ENCODE results near the gene ALX4.

Gene ALX4

GRCh38 chr11:44309478-44310205, at the start of gene ALX4:
TSS of gene ALX4 (minus strand) at chr11:44310139. CDS start at chr11:44310062, 77 bp downstream.
- peak; percentile 80 for DNase-seq

DNA sequence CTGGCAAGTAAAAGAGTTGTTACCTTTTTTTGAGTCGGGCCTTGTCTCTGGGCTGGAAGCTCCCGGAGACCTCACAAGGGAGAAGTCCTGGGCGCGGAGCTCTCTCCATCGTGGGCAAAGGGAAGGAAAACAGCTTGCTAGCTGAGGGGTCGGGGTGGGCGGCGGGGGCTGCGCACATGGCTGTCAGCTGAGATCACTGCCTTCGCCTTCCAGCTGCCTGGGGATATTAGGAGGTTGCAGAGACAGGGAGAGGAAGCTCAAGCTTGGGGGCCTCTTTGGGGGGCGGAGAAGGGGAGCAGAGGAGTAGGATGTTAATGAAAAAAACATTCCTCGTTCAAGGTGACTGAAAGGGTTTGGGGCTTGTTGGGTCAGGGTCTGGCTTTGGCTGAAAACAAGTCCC, 49.2 kb upstream of the ALX4 start:
- DNase-seq = no peak

DNA sequence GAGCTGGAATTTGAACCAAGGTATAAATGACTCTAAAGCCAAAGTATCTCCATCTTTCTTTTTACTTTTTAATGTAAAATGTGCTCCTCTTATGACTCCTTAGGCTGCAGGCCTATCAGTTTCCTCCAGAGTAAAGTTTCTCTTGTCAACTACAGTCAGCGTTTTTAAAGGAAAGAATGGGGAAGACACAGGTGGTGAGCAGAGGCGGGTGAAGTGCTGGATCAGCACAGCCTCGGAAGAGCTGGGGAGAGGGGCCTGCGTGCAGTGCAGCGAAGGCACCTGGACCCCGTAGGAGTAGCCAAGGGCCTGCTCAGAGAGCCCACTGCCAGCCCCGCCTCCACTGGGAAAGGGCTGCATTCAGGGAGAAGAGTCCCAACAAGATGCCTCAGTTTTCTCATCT, 48.8 kb upstream of the ALX4 start:
- DNase-seq = no peak

GRCh38 chr11:44357711-44358110, 47.8 kb upstream of the ALX4 start:
- no peak for DNase-seq

- no peak for DNase-seq
Observed at GRCh38 chr11:44356351-44356750, 46.4 kb upstream of the ALX4 start.

- DNase-seq = no peak
Observed at GRCh38 chr11:44351898-44352498, 42.1 kb upstream of the ALX4 start.

GRCh38 chr11:44351006-44351660, 41.2 kb upstream of the ALX4 start:
- DNase-seq = no peak

- no peak for DNase-seq
Observed at GRCh38 chr11:44349328-44349727, 39.4 kb upstream of the ALX4 start.

DNA sequence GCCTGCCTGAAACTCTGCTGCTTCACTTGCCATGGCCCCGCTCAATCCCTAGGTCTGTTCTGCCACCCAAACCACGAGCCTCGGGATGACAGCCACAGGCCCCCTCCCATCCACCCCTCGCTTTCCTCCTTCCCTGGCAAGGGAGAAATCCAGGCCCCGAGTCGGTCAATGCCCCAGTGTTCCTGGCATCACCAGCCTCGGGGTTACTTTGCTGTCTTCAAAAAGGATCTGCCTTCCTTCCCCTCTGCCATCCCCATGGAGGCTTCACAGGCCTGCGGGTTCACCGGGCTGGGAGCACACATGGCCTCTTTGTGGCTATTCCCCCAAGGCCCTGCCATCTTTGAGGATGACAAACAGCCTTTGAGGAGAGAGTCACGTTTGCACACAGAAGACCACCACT, 38.8 kb upstream of the ALX4 start:
- DNase-seq = no peak

DNA sequence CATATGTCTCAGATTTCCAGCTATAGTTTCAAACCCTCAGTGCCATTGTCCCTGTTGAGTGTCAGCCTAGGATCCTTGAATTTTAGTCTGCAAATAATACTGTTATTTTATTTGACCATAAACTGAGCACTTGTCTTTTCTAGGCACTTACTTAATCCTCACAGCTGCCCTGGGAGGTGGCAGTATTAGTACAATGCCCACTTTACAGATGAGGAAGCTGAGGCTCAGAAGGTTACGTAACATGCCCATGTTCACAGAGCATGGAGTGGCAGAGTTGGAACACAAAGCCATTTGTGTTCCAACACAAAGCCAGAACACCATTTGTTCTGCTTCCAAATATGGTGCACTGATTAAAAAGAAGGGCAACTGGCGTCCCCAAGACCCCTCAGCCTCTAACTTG, 38.2 kb upstream of the ALX4 start:
- DNase-seq = no peak

DNA sequence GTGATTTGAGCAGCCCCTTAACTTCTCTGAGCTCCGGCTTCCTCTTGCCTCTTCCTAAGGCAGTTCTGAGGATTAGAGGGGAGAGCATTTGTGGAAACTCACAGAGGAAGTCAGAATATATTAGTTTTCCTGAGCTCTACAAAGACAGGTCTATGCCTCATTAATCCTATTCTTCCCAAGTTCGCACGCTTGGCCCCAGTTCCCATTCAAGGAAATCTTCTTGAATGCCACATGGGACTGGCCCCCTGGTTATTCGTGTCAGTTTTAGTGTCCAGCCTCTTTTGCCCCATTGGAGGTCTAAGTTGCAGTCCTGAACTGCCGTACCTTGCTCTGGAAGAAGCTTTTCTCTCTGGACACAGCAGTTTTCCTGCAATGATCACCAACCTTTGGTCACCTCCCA, 37.6 kb upstream of the ALX4 start:
- no peak for DNase-seq

DNA sequence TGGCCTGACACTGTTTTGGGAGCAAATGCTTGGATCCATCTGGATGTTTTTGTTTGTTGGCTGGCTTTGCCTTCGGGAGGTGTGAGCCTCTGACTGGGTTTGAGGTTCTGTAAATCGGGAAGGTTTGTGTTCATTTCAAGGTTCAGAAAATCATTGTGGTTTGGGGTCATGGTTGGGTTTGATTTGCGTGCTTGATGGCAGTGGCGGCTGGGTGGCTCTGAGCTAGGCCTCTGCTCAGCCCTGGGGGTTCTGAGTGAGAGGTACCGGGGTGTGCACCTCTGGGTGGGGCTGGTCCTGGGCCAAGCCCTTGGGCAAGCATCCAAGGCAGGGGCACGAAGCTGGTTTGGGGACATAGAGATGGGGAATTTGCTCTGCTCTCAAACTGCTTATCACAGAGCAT, 37.0 kb upstream of the ALX4 start:
- no peak for DNase-seq

GRCh38 chr11:44345781-44346180, 35.8 kb upstream of the ALX4 start:
- DNase-seq = no peak

GRCh38 chr11:44344921-44345320, 35.0 kb upstream of the ALX4 start:
- DNase-seq = no peak

- no peak for DNase-seq
Observed at GRCh38 chr11:44344423-44344820, 34.5 kb upstream of the ALX4 start.

DNA sequence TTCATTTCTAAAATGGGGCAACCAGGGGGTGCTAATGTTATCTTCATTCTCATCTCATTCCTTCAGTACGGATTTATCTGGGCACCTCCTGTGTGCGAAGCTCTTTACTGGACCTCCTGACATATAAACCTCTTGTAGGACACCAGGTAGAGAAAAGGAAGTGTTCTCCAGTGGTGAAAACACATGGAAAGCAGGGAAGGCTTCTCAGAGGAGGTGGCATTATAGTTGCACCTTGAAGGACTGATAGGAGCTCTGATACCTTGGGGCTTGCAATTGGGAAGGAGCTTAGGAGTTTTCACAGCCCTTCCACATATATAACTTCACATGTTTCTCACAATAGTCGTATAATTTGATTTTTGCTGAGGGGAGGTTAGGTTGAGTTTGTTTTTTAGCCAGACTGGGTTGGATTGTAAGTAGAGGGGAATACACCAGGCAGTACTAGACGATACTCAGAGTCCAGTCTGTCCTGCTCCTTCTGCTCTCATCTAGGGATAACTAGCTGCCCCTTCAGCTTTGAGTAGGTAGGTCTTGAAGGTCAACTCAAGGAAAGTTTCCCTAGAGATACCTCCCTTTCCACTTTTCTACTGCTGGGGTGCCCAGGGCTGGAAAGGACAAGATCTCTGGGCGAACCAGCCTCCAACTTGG, 34.0 kb upstream of the ALX4 start:
- DNase-seq = no peak

- no peak for DNase-seq
Observed at GRCh38 chr11:44342616-44343015, 32.7 kb upstream of the ALX4 start.

DNA sequence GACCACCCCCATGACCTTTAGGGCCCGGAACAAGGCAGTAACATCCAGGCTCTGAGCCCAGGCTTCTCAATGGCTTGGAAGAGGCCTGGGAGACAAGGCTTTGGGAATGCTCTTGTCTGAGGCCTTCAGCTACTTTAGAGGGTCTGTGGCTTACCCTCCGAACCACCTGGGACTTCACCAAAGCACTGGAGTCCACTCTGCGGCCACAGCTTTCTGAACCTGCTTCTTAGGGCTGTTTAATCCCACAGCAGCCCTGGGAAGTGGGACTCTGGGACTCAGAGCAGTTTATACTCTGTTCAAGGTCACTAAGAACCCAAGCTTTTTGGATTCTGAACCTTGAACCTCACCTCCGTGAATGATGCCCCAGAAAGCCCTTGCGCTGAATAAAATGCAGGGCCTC, 30.7 kb upstream of the ALX4 start:
- no peak for DNase-seq

DNA sequence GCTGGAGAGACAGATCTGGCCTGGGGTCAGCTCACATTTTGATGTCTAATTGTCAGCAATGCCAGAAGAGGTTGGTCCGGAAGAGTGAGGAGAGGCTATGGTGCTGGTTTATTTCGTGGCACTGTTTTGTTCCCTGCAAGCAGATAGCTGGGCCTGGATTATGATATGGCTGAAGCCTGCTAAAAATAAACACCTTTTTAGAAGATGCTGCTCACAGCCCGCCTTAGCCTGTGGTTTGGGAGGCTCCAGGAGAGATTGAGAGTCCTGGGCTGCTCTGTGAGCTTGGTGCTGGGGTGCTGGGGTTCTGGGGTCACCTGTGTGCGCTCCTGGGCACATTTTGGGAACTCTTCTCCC, 29.6 kb upstream of the ALX4 start:
- no peak for DNase-seq

- DNase-seq = no peak
Observed at GRCh38 chr11:44338698-44339529, 29.0 kb upstream of the ALX4 start.

DNA sequence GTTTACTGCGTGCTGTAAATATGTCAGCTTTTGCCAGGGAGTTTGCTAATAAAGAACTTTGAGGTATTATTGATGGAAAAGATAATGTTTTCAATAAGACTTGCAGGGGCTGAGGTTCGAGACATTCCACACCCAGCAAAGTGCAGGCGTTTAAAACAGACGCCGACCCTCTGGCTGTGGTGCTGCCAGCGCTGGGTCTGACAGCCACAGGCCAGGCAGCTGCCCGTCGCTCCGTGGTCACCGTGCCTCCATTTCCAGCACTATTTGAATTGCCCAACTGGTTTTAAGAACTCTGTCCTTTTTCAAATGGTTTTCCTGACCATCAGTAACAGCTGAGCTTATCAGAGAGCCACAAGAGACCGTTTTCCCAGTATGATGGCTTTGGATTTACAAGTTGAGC, 28.1 kb upstream of the ALX4 start:
- no peak for DNase-seq

- no peak for DNase-seq
Observed at GRCh38 chr11:44335919-44336318, 26.0 kb upstream of the ALX4 start.
